Left ventricle myocardium inferior (tissue), 1 donor: ENCODE results near the gene HMGXB3. TPM values are rescaled to one million over a fixed set of nuclear protein-coding genes. Genes with fewer than 3 reads are reported as not detected.

ENCODE experiments used
- DNase-seq: peaks from one replicate; pipeline ENCODE4 v3.0.0-alpha.2; 2020
- H3K27ac ChIP-seq: fragments of 200-600 bp; replicated peaks from 2 replicates; pipeline ENCODE4 v1.8.0; 2021
- H3K27me3 ChIP-seq: fragments of 200-600 bp; 2 replicates; pipeline ENCODE4 v1.8.0; 2021; ENCODE audit warnings: low read depth
- H3K36me3 ChIP-seq: fragments of 200-600 bp; 2 replicates; pipeline ENCODE4 v1.8.0; 2021
- H3K4me1 ChIP-seq: fragments of 200-600 bp; 2 replicates; pipeline ENCODE4 v1.8.0; 2021
- H3K4me3 ChIP-seq: fragments of 200-600 bp; 2 replicates; pipeline ENCODE4 v1.8.0; 2021; ENCODE audit warnings: mild to moderate bottlenecking, moderate library complexity
- H3K9me3 ChIP-seq: fragments of 200-600 bp; replicated peaks from 2 replicates; pipeline ENCODE4 v1.8.0; 2021
- intact Hi-C: fragments of 100-400 bp; cut with micrococcal nuclease; formaldehyde crosslinking; loops from one replicate; pipeline ENCODE4 v1.11.0; 2022
- total RNA-seq: library from RNA; stranded (reverse); fragmentation: NEBNext Ultra II Directional; extraction: Animal tissue kit (Norgen Biotek cat#: 25700); gene quantifications from one replicate; pipeline ENCODE4 v1.2.1, GENCODE V29; 2021
- TF ChIP-seq, protein P1 (sequence below): fragments of 200-600 bp; IDR thresholded peaks from 2 replicates; pipeline ENCODE4 v1.8.0; 2021; ENCODE audit warnings: antibody characterized with exemption, mild to moderate bottlenecking, borderline replicate concordance
- donor health status: DM: no; HTN: yes; CAD: no; lungs with severe emphysema.

Gene HMGXB3
- total RNA-seq, 1 donor from 2014 or later = 14.7 TPM

GRCh38 chr5:150017226-150018005 lies 16.9 kb downstream of the HMGXB3 start:
- Histone ChIP-seq H3K4me1 (peaks cover 22% of the 10 kb centered on the region), H3K9me3 (peaks cover 17% of the 10 kb centered on the region), H3K36me3 (peaks cover 89% of the 10 kb centered on the region), H3K4me3 (no peak overlapping the region), H3K27ac (no peak overlapping the region), H3K27me3 (no peaks in the 10 kb centered on the region)
- DNase-seq = no peak
- TF ChIP-seq, protein P1, sequence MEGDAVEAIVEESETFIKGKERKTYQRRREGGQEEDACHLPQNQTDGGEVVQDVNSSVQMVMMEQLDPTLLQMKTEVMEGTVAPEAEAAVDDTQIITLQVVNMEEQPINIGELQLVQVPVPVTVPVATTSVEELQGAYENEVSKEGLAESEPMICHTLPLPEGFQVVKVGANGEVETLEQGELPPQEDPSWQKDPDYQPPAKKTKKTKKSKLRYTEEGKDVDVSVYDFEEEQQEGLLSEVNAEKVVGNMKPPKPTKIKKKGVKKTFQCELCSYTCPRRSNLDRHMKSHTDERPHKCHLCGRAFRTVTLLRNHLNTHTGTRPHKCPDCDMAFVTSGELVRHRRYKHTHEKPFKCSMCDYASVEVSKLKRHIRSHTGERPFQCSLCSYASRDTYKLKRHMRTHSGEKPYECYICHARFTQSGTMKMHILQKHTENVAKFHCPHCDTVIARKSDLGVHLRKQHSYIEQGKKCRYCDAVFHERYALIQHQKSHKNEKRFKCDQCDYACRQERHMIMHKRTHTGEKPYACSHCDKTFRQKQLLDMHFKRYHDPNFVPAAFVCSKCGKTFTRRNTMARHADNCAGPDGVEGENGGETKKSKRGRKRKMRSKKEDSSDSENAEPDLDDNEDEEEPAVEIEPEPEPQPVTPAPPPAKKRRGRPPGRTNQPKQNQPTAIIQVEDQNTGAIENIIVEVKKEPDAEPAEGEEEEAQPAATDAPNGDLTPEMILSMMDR = no peak
- intact Hi-C loops = no loop called here

DNA sequence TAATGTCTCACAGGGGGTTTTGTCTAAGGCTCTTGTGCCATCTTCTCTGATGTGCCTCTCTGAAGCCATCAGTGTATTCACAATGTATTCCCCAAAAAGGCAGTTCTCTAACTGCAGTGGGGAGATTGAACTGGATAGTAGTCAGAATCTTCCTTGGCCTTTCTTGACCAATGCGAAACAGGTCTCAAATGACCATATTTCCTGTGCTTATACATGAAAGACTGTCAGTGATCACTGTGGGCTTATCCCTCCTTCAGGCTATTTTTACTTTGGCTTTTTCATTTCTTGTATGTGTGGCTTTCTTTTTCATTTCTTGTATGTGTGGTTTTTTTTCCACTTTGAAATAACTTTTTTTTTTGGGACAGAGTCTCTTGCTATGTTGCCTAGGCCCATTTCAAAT lies 19.7 kb downstream of the HMGXB3 start:
- Histone ChIP-seq H3K9me3 (peaks cover 13% of the 10 kb centered on the region), H3K27me3 (no peaks in the 10 kb centered on the region), H3K4me3 (no peak overlapping the region), H3K4me1 (peaks cover 50% of the 10 kb centered on the region), H3K36me3 (peaks cover 77% of the 10 kb centered on the region), H3K27ac (peak overlapping the region; percentile 86)
- DNase-seq = no peak
- intact Hi-C loops = loop anchor here (10.0 kb wide), 1 partner anchor 195 kb away; no protein-coding TSS in a partner anchor
- TF ChIP-seq, protein P1 = no peak

- DNase-seq = peak; percentile 34
- Histone ChIP-seq H3K4me1 (peaks cover 56% of the 10 kb centered on the region), H3K9me3 (peaks cover 2% of the 10 kb centered on the region), H3K4me3 (peak overlapping the region; percentile 32), H3K27ac (peak overlapping the region; percentile 86), H3K36me3 (peaks cover 77% of the 10 kb centered on the region), H3K27me3 (no peaks in the 10 kb centered on the region)
- intact Hi-C loops = loop anchor here (10.0 kb wide), 1 partner anchor 193 kb away; no protein-coding TSS in a partner anchor
- TF ChIP-seq, protein P1 = no peak
Measured at GRCh38 chr5:150021491-150022157, 21.1 kb downstream of the HMGXB3 start.

- Histone ChIP-seq H3K4me1 (peaks cover 60% of the 10 kb centered on the region), H3K27ac (peak overlapping the region; percentile 86), H3K9me3 (no peaks in the 10 kb centered on the region), H3K4me3 (peak overlapping the region; percentile 32), H3K36me3 (peaks cover 77% of the 10 kb centered on the region), H3K27me3 (no peaks in the 10 kb centered on the region)
- intact Hi-C loops = loop anchor here (10.0 kb wide), 1 partner anchor 193 kb away; no protein-coding TSS in a partner anchor
- no peak for DNase-seq
- TF ChIP-seq, protein P1 = no peak
Measured at GRCh38 chr5:150022158-150022531, 21.6 kb downstream of the HMGXB3 start.

DNA sequence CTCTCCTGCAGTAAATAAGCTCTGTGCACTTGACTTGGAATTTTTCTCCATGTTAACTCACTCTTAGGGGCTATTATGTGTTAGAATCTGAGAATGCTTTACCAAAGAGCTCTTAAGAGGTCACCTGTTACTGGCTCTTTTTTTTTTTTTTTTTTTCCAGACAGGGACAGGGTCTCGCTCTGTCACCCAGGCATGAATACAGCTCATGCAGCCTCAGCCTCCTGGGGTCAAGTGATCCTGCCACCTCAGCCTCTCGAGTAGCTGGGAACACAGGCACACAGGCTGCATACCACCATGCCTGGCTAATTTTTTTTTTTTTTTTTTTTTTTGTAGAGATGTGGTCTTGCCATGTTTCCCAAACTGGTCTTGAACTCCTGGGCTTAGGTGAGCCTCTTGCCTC lies 22.1 kb downstream of the HMGXB3 start:
- no peaks in the 10 kb centered on the region for H3K27me3 ChIP-seq
- DNase-seq = no peak
- peak overlapping the region; percentile 86 for H3K27ac ChIP-seq
- peaks cover 60% of the 10 kb centered on the region for H3K4me1 ChIP-seq
- peak overlapping the region; percentile 32 for H3K4me3 ChIP-seq
- H3K36me3 ChIP-seq = peaks cover 81% of the 10 kb centered on the region
- H3K9me3 ChIP-seq = no peaks in the 10 kb centered on the region
- TF ChIP-seq, protein P1 = no peak
- intact Hi-C loops = loop anchor here (10.0 kb wide), 1 partner anchor 192 kb away; no protein-coding TSS in a partner anchor
